ENCODE results near the gene PBX3.

DNA sequence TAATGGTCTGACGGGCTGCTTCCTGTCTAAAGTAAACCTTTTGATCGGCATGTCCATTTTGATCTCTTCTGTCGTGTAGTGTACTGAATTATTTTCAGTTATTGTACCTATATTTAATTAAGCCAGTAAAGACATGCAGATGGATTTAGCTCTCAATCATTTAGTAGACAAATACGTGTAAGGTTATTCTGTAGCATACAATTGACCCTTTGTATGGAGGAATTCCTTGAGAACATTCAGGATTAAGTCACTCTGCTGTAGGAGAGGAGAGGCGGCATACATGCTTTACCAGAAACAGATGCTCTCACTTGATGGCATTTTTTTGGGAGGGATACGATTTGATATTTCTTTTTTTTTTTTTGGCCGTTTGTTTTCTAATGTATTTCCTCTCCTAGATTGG, 141.0 kb downstream of the PBX3 start:
- TF ChIP-seq, protein P1, sequence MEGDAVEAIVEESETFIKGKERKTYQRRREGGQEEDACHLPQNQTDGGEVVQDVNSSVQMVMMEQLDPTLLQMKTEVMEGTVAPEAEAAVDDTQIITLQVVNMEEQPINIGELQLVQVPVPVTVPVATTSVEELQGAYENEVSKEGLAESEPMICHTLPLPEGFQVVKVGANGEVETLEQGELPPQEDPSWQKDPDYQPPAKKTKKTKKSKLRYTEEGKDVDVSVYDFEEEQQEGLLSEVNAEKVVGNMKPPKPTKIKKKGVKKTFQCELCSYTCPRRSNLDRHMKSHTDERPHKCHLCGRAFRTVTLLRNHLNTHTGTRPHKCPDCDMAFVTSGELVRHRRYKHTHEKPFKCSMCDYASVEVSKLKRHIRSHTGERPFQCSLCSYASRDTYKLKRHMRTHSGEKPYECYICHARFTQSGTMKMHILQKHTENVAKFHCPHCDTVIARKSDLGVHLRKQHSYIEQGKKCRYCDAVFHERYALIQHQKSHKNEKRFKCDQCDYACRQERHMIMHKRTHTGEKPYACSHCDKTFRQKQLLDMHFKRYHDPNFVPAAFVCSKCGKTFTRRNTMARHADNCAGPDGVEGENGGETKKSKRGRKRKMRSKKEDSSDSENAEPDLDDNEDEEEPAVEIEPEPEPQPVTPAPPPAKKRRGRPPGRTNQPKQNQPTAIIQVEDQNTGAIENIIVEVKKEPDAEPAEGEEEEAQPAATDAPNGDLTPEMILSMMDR (IDR thresholded peaks at IDR 0.05), result no peak
- no peak for TF ChIP-seq POLR2A (IDR thresholded peaks at IDR 0.05)
